Measurements from ENCODE around the gene SYT2.
"Not testable (repeated sequence)": the region's sequence is repeated elsewhere in the genome, so short reads cannot be mapped to it uniquely, and the experiment has no call there.

SYT2 gene

GRCh38 chr1:202599669-202600431 is 110.4 kb downstream of the SYT2 start:
- in situ Hi-C loops (cut with HindIII; ENCODE audit: low sequenced_read_pairs) = no loop called here

GRCh38 chr1:202597090-202597761 is 113.0 kb downstream of the SYT2 start:
- in situ Hi-C loops (cut with HindIII; ENCODE audit: low sequenced_read_pairs) = no loop called here

- in situ Hi-C loops (cut with HindIII; ENCODE audit: low sequenced_read_pairs) = no loop called here
Observed at GRCh38 chr1:202596638-202597037, 113.6 kb downstream of the SYT2 start.

- in situ Hi-C loops (cut with HindIII; ENCODE audit: low sequenced_read_pairs) = no loop called here
Observed at GRCh38 chr1:202593845-202594244, 116.4 kb downstream of the SYT2 start.

GRCh38 chr1:202592146-202592545 is 118.1 kb downstream of the SYT2 start:
- in situ Hi-C loops (cut with HindIII; ENCODE audit: low sequenced_read_pairs) = no loop called here

GRCh38 chr1:202591515-202591914 is 118.7 kb downstream of the SYT2 start:
- in situ Hi-C loops (cut with HindIII; ENCODE audit: low sequenced_read_pairs) = no loop called here

- in situ Hi-C loops (cut with HindIII; ENCODE audit: low sequenced_read_pairs) = no loop called here
Observed at GRCh38 chr1:202590975-202591411, 119.3 kb downstream of the SYT2 start.

GRCh38 chr1:202590126-202590525 is 120.1 kb downstream of the SYT2 start:
- in situ Hi-C loops (cut with HindIII; ENCODE audit: low sequenced_read_pairs) = no loop called here

GRCh38 chr1:202589190-202589930 is 120.9 kb downstream of the SYT2 start:
- in situ Hi-C loops (cut with HindIII; ENCODE audit: low sequenced_read_pairs) = no loop called here

- in situ Hi-C loops (cut with HindIII; ENCODE audit: low sequenced_read_pairs) = no loop called here
Observed at GRCh38 chr1:202588503-202589189, 121.6 kb downstream of the SYT2 start.

- in situ Hi-C loops (cut with HindIII; ENCODE audit: low sequenced_read_pairs) = no loop called here
Observed at GRCh38 chr1:202587859-202588485, 122.3 kb downstream of the SYT2 start.

GRCh38 chr1:202586871-202587270 is 123.4 kb downstream of the SYT2 start:
- in situ Hi-C loops (cut with HindIII; ENCODE audit: low sequenced_read_pairs) = no loop called here

GRCh38 chr1:202586018-202586821 is 124.0 kb downstream of the SYT2 start:
- in situ Hi-C loops (cut with HindIII; ENCODE audit: low sequenced_read_pairs) = no loop called here

- in situ Hi-C loops (cut with HindIII; ENCODE audit: low sequenced_read_pairs) = no loop called here
Observed at GRCh38 chr1:202585590-202585933, 124.7 kb downstream of the SYT2 start.

- in situ Hi-C loops (cut with HindIII; ENCODE audit: low sequenced_read_pairs) = no loop called here
Observed at GRCh38 chr1:202584707-202585589, 125.3 kb downstream of the SYT2 start.

- in situ Hi-C loops (cut with HindIII; ENCODE audit: low sequenced_read_pairs) = not testable (repeated sequence)
Observed at GRCh38 chr1:202582350-202582749, 127.9 kb downstream of the SYT2 start.

GRCh38 chr1:202580619-202581018 is 129.6 kb downstream of the SYT2 start:
- in situ Hi-C loops (cut with HindIII; ENCODE audit: low sequenced_read_pairs) = no loop called here

- in situ Hi-C loops (cut with HindIII; ENCODE audit: low sequenced_read_pairs) = no loop called here
Observed at GRCh38 chr1:202579806-202580205, 130.4 kb downstream of the SYT2 start.

GRCh38 chr1:202578565-202578964 is 131.7 kb downstream of the SYT2 start:
- in situ Hi-C loops (cut with HindIII; ENCODE audit: low sequenced_read_pairs) = no loop called here

All from endothelial cell of hepatic sinusoid (primary cell).